Neural cell (in vitro differentiated cells): ENCODE results near the gene ROCK2. TPM values are rescaled to one million over a fixed set of nuclear protein-coding genes. Genes with fewer than 3 reads are reported as not detected.

Experiments used
- H2AFZ ChIP-seq: fragments of 200-600, 300-800 bp; sonication (generic), shearing (Covaris generic); 2 replicates; pipeline ENCODE4 v1.6.0; 2014; ENCODE audit warnings: low read depth, mild to moderate bottlenecking, antibody characterized with exemption, low read length, moderate library complexity
- H3F3A ChIP-seq: fragments of 200-600 bp; shearing (Covaris generic); 2 replicates; pipeline ENCODE4 v1.6.1; 2016; ENCODE audit warnings: mild to moderate bottlenecking, moderate library complexity, mixed read lengths, antibody characterized with exemption, low read length; ENCODE audit not compliant: insufficient read depth, poor library complexity, severe bottlenecking
- H3K27ac ChIP-seq: fragments of 200-600, 300-800 bp; sonication (generic), shearing (Covaris generic); 2 replicates; pipeline ENCODE4 v1.5.1; 2014; ENCODE audit warnings: mild to moderate bottlenecking, low read length, moderate library complexity
- H3K27me3 ChIP-seq: fragments of 300-800, 200-600 bp; sonication (generic), shearing (Covaris generic); 2 replicates; pipeline ENCODE4 v1.6.0; 2014; ENCODE audit warnings: mild to moderate bottlenecking, low read depth, low read length, moderate library complexity; ENCODE audit not compliant: insufficient read depth
- H3K36me3 ChIP-seq: fragments of 300-800, 200-600 bp; sonication (generic), shearing (Covaris generic); 2 replicates; pipeline ENCODE4 v1.5.1; 2014; ENCODE audit warnings: mild to moderate bottlenecking, antibody characterized with exemption, low read length, moderate library complexity; ENCODE audit not compliant: insufficient read depth
- H3K4me2 ChIP-seq: fragments of 300-800, 200-600 bp; sonication (generic), shearing (Covaris generic); 2 replicates; pipeline ENCODE4 v1.6.0; 2014; ENCODE audit warnings: mild to moderate bottlenecking, low read length
- H3K4me3 ChIP-seq: fragments of 300-800, 200-600 bp; sonication (generic), shearing (Covaris generic); 2 replicates; pipeline ENCODE4 v1.5.1; 2014; ENCODE audit warnings: mild to moderate bottlenecking, low read length, moderate library complexity
- H3K79me2 ChIP-seq: fragments of 200-600 bp; shearing (Covaris generic); replicated peaks from 2 replicates; pipeline ENCODE4 v1.6.0; 2014; ENCODE audit warnings: mild to moderate bottlenecking, low read length, moderate library complexity; ENCODE audit not compliant: insufficient read depth
- H3K9ac ChIP-seq: fragments of 300-800, 200-600 bp; sonication (generic), shearing (Covaris generic); 2 replicates; pipeline ENCODE4 v1.6.1; 2016; ENCODE audit warnings: mild to moderate bottlenecking, low read length, mixed read lengths
- H3K9me2 ChIP-seq: fragments of 200-600 bp; shearing (Covaris generic); 2 replicates; pipeline ENCODE4 v1.6.1; 2016; ENCODE audit warnings: mild to moderate bottlenecking, low read length, mixed read lengths; ENCODE audit not compliant: insufficient read depth
- H3K9me3 ChIP-seq: fragments of 200-600, 300-800 bp; sonication (generic), shearing (Covaris generic); 2 replicates; pipeline ENCODE4 v1.6.1; 2016; ENCODE audit warnings: mild to moderate bottlenecking, mixed run types, low read length, moderate library complexity, mixed read lengths
- H4K20me1 ChIP-seq: fragments of 200-600 bp; shearing (Covaris generic); 2 replicates; pipeline ENCODE4 v1.6.1; 2016; ENCODE audit warnings: mild to moderate bottlenecking, mixed run types; ENCODE audit not compliant: insufficient read depth
- CTCF ChIP-seq: fragments of 450-650 bp; IDR thresholded peaks from 2 replicates; pipeline ENCODE4 v1.5.1; 2014; ENCODE audit warnings: antibody characterized with exemption, mild to moderate bottlenecking, moderate library complexity; ENCODE audit not compliant: poor library complexity, severe bottlenecking
- EP300 ChIP-seq: fragments of 450-650 bp; conservative IDR thresholded peaks from 2 replicates; pipeline ENCODE4 v1.6.1; 2014; ENCODE audit warnings: antibody characterized with exemption, mild to moderate bottlenecking, moderate library complexity; ENCODE audit not compliant: poor library complexity, severe bottlenecking
- EZH2 ChIP-seq: fragments of 200-600, 300-800 bp; shearing (Covaris generic), sonication (generic); IDR thresholded peaks from 2 replicates; pipeline ENCODE4 v1.6.1; 2014; ENCODE audit warnings: antibody characterized with exemption, low read length, borderline replicate concordance, mild to moderate bottlenecking; ENCODE audit not compliant: insufficient read depth, poor library complexity, severe bottlenecking
- MXI1 ChIP-seq: fragments of 450-650 bp; conservative IDR thresholded peaks from 2 replicates; pipeline ENCODE4 v1.6.1; 2014; ENCODE audit warnings: antibody characterized with exemption, mild to moderate bottlenecking; ENCODE audit not compliant: poor library complexity, severe bottlenecking
- POLR2AphosphoS5 ChIP-seq: IDR thresholded peaks from 2 replicates; pipeline ENCODE4 v1.6.1; 2012
- RAD21 ChIP-seq: fragments of 450-650 bp; conservative IDR thresholded peaks from 2 replicates; pipeline ENCODE4 v1.6.1; 2014; ENCODE audit warnings: antibody characterized with exemption, mild to moderate bottlenecking, moderate library complexity
- SMC3 ChIP-seq: fragments of 450-650 bp; conservative IDR thresholded peaks from 2 replicates; pipeline ENCODE4 v1.6.1; 2014; ENCODE audit warnings: antibody characterized with exemption, mild to moderate bottlenecking, moderate library complexity; ENCODE audit not compliant: poor library complexity
- TAF1 ChIP-seq: IDR thresholded peaks from 2 replicates; pipeline ENCODE4 v1.6.1; 2012; ENCODE audit warnings: low read depth
- polyA plus RNA-seq: library from polyadenylated mRNA; depleted of rRNA; stranded (reverse); fragments of >200 nt; gene quantifications from 2 replicates; pipeline ENCODE4 v1.2.3, GENCODE V29; 2014
- TF ChIP-seq, protein P1 (sequence below): IDR thresholded peaks from 2 replicates; pipeline ENCODE4 v1.6.1; 2012; ENCODE audit warnings: borderline replicate concordance

The ROCK2 gene
- polyA plus RNA-seq, 1 donor from 2014 or later = 25.7 TPM

- Histone ChIP-seq H3K27me3 (no peaks in the 10 kb centered on the region), H3K9me3 (no peaks in the 10 kb centered on the region), H3K9me2 (no peaks in the 10 kb centered on the region), H3K36me3 (peaks cover 6% of the 10 kb centered on the region), H3K79me2 (no peaks in the 10 kb centered on the region), H3K27ac (no peak overlapping the region), H3F3A (no peaks in the 10 kb centered on the region), H3K4me2 (no peak overlapping the region), H3K9ac (no peak overlapping the region), H2AFZ (no peak overlapping the region), H3K4me3 (no peak overlapping the region), H4K20me1 (no peaks in the 10 kb centered on the region)
- TF ChIP-seq MXI1 (no peak), POLR2AphosphoS5 (no peak), CTCF (no peak), EZH2 (no peak), SMC3 (no peak), TAF1 (no peak), EP300 (no peak), RAD21 (no peak)
- TF ChIP-seq, protein P1, sequence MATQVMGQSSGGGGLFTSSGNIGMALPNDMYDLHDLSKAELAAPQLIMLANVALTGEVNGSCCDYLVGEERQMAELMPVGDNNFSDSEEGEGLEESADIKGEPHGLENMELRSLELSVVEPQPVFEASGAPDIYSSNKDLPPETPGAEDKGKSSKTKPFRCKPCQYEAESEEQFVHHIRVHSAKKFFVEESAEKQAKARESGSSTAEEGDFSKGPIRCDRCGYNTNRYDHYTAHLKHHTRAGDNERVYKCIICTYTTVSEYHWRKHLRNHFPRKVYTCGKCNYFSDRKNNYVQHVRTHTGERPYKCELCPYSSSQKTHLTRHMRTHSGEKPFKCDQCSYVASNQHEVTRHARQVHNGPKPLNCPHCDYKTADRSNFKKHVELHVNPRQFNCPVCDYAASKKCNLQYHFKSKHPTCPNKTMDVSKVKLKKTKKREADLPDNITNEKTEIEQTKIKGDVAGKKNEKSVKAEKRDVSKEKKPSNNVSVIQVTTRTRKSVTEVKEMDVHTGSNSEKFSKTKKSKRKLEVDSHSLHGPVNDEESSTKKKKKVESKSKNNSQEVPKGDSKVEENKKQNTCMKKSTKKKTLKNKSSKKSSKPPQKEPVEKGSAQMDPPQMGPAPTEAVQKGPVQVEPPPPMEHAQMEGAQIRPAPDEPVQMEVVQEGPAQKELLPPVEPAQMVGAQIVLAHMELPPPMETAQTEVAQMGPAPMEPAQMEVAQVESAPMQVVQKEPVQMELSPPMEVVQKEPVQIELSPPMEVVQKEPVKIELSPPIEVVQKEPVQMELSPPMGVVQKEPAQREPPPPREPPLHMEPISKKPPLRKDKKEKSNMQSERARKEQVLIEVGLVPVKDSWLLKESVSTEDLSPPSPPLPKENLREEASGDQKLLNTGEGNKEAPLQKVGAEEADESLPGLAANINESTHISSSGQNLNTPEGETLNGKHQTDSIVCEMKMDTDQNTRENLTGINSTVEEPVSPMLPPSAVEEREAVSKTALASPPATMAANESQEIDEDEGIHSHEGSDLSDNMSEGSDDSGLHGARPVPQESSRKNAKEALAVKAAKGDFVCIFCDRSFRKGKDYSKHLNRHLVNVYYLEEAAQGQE = no peak
Observed at GRCh38 chr2:11212645-11213044, 131.8 kb downstream of the ROCK2 start.

GRCh38 chr2:11208083-11208482, 136.4 kb downstream of the ROCK2 start:
- no peaks in the 10 kb centered on the region for H4K20me1 ChIP-seq
- no peak overlapping the region for H2AFZ ChIP-seq

More at GRCh38 chr2:11208083-11208482, 136.4 kb downstream of the ROCK2 start:
- H3K9me3 ChIP-seq = no peaks in the 10 kb centered on the region
- no peak overlapping the region for H3K27ac ChIP-seq
- H3K9me2 ChIP-seq = no peaks in the 10 kb centered on the region
- no peak overlapping the region for H3K4me3 ChIP-seq
- H3K79me2 ChIP-seq = no peaks in the 10 kb centered on the region
- H3F3A ChIP-seq = no peaks in the 10 kb centered on the region
- no peaks in the 10 kb centered on the region for H3K27me3 ChIP-seq
- no peaks in the 10 kb centered on the region for H3K36me3 ChIP-seq
- H3K9ac ChIP-seq = no peak overlapping the region
- TF ChIP-seq TAF1 = no peak
- no peak for TF ChIP-seq RAD21
- no peak for TF ChIP-seq CTCF
- TF ChIP-seq, protein P1 = no peak
- TF ChIP-seq MXI1 = no peak
- TF ChIP-seq SMC3 = no peak
- no peak for TF ChIP-seq EP300
- no peak for TF ChIP-seq EZH2
- TF ChIP-seq POLR2AphosphoS5 = no peak
- no peak overlapping the region for H3K4me2 ChIP-seq
